HG03135 (cell line): Measurements from ENCODE around the gene ARHGAP15.

ENCODE experiments used
- ATAC-seq: cut with Tn5 transposase; IDR thresholded peaks from one replicate; pipeline ENCODE4 v1.9.1; 2021; ENCODE audit warnings: mild to moderate bottlenecking, moderate library complexity; ENCODE audit not compliant: unreplicated experiment

ARHGAP15 gene

GRCh38 chr2:143433840-143434239, 304.6 kb downstream of the ARHGAP15 start:
- ATAC-seq: no peak

GRCh38 chr2:143434445-143434844, 305.2 kb downstream of the ARHGAP15 start:
- no peak for ATAC-seq

GRCh38 chr2:143435131-143435530, 305.9 kb downstream of the ARHGAP15 start:
- no peak for ATAC-seq

- no peak for ATAC-seq
Measured at GRCh38 chr2:143436951-143437350, 307.7 kb downstream of the ARHGAP15 start.

- no peak for ATAC-seq
Measured at GRCh38 chr2:143440411-143441012, 311.3 kb downstream of the ARHGAP15 start.

GRCh38 chr2:143442193-143442592, 313.0 kb downstream of the ARHGAP15 start:
- ATAC-seq: no peak

- ATAC-seq: peak; percentile 89
Measured at GRCh38 chr2:143451642-143452281, 322.5 kb downstream of the ARHGAP15 start.

GRCh38 chr2:143452817-143453451, 323.7 kb downstream of the ARHGAP15 start:
- ATAC-seq: peak; percentile 77

GRCh38 chr2:143453981-143454511, 324.8 kb downstream of the ARHGAP15 start:
- ATAC-seq: no peak

- ATAC-seq: no peak
Measured at GRCh38 chr2:143455317-143455716, 326.1 kb downstream of the ARHGAP15 start.

GRCh38 chr2:143458258-143459190, 329.3 kb downstream of the ARHGAP15 start:
- ATAC-seq: no peak

- no peak for ATAC-seq
Measured at GRCh38 chr2:143460382-143460781, 331.2 kb downstream of the ARHGAP15 start.

- peak; percentile 59 for ATAC-seq
Measured at GRCh38 chr2:143463719-143464118, 334.5 kb downstream of the ARHGAP15 start.

GRCh38 chr2:143466391-143466790, 337.2 kb downstream of the ARHGAP15 start:
- no peak for ATAC-seq

- ATAC-seq: no peak
Measured at GRCh38 chr2:143467011-143467410, 337.8 kb downstream of the ARHGAP15 start.

- peak; percentile 69 for ATAC-seq
Measured at GRCh38 chr2:143468341-143468888, 339.2 kb downstream of the ARHGAP15 start.

GRCh38 chr2:143469323-143469722, 340.1 kb downstream of the ARHGAP15 start:
- ATAC-seq: no peak

- no peak for ATAC-seq
Measured at GRCh38 chr2:143471550-143471949, 342.3 kb downstream of the ARHGAP15 start.

- ATAC-seq: no peak
Measured at GRCh38 chr2:143473216-143473615, 344.0 kb downstream of the ARHGAP15 start.

GRCh38 chr2:143473820-143474219, 344.6 kb downstream of the ARHGAP15 start:
- no peak for ATAC-seq

- ATAC-seq: no peak
Measured at GRCh38 chr2:143474586-143474985, 345.4 kb downstream of the ARHGAP15 start.
